ENCODE data around the gene MKNK1. TPM values are rescaled to one million over a fixed set of nuclear protein-coding genes. Genes with fewer than 3 reads are reported as not detected.

MKNK1 gene
- total and polyA plus RNA-seq, 5 experiments from 2014 or later: 17.6 to 56.3 (median 19.7) TPM

Other genes with a start within 250 kb of the MKNK1 start
- 10 to 100 TPM in 1 of 2 experiments, 1 to 10 TPM in 1; 8.9 to 10.2 TPM for gene FAAH, start 210.0 kb downstream of the MKNK1 start, total RNA-seq
- 1 to 10 TPM in 2 of 3 donors, under 1 TPM in 1; 0.46 to 2.2 (median 1.4) TPM for gene FAAH, start 210.0 kb downstream of the MKNK1 start, polyA plus RNA-seq
- not detected for gene DMBX1, start 114.4 kb downstream of the MKNK1 start, total RNA-seq
- gene DMBX1, start 114.4 kb downstream of the MKNK1 start, polyA plus RNA-seq: not detected
- gene KNCN, start 52.6 kb downstream of the MKNK1 start, total RNA-seq: not detected
- gene KNCN, start 52.6 kb downstream of the MKNK1 start, polyA plus RNA-seq: not detected
- 10 to 100 TPM; 24.3 to 24.7 TPM for gene MOB3C, start 12.5 kb upstream of the MKNK1 start, total RNA-seq
- 10 to 100 TPM in 1 of 3 donors, 1 to 10 TPM in 2; 8.3 to 17.5 (median 8.4) TPM for gene MOB3C, start 12.5 kb upstream of the MKNK1 start, polyA plus RNA-seq
- 10 to 100 TPM; 27.8 to 33.9 TPM for gene ATPAF1, start 64.1 kb upstream of the MKNK1 start, total RNA-seq
- 10 to 100 TPM; 66.4 to 68.0 (median 66.7) TPM for gene ATPAF1, start 64.1 kb upstream of the MKNK1 start, polyA plus RNA-seq
- gene TEX38, start 67.6 kb upstream of the MKNK1 start, total RNA-seq: not detected
- gene TEX38, start 67.6 kb upstream of the MKNK1 start, polyA plus RNA-seq: not detected
- gene EFCAB14, start 114.8 kb upstream of the MKNK1 start, total RNA-seq: 10 to 100 TPM; 75.9 to 81.2 TPM
- 10 to 100 TPM; 88.7 to 99.5 (median 94.6) TPM for gene EFCAB14, start 114.8 kb upstream of the MKNK1 start, polyA plus RNA-seq
- not detected for gene CYP4B1, start 194.8 kb upstream of the MKNK1 start, total RNA-seq
- not detected for gene CYP4B1, start 194.8 kb upstream of the MKNK1 start, polyA plus RNA-seq